NCI-H2029 treated with DMSO at 0.1 percent for 48 hours (cell line): ENCODE results near the gene ZBTB20.
"Not testable (repeated sequence)": the region's sequence is repeated elsewhere in the genome, so short reads cannot be mapped to it uniquely, and the experiment has no call there.

Source experiments
- DNase-seq: peaks from one replicate; lab custom pipeline; 2025; lab: John Stamatoyannopoulos, UW

Gene ZBTB20

GRCh38 chr3:115146418-115147328 lies at the start of gene ZBTB20:
Gene ZBTB20 (minus strand): TSS chr3:115147288.
- peak; percentile 34 for DNase-seq

GRCh38 chr3:115194476-115194875 lies 47.4 kb upstream of the ZBTB20 start:
- DNase-seq: no peak

- no peak for DNase-seq
Measured at GRCh38 chr3:115190747-115191146, 43.7 kb upstream of the ZBTB20 start.

GRCh38 chr3:115187149-115187757 lies 40.2 kb upstream of the ZBTB20 start:
- no peak for DNase-seq

- no peak for DNase-seq
Measured at GRCh38 chr3:115186351-115187148, 39.5 kb upstream of the ZBTB20 start.

GRCh38 chr3:115184859-115185572 lies 37.9 kb upstream of the ZBTB20 start:
- not testable (repeated sequence) for DNase-seq

GRCh38 chr3:115178930-115179329 lies 31.8 kb upstream of the ZBTB20 start:
- not testable (repeated sequence) for DNase-seq

GRCh38 chr3:115169808-115170207 lies 22.7 kb upstream of the ZBTB20 start:
- DNase-seq: no peak

GRCh38 chr3:115165701-115166100 lies 18.6 kb upstream of the ZBTB20 start:
- no peak for DNase-seq

- DNase-seq: no peak
Measured at GRCh38 chr3:115165266-115165665, 18.2 kb upstream of the ZBTB20 start.

GRCh38 chr3:115164374-115165221 lies 17.5 kb upstream of the ZBTB20 start:
- DNase-seq: no peak

- DNase-seq: no peak
Measured at GRCh38 chr3:115162759-115163158, 15.7 kb upstream of the ZBTB20 start.

- no peak for DNase-seq
Measured at GRCh38 chr3:115161866-115162265, 14.8 kb upstream of the ZBTB20 start.

GRCh38 chr3:115161168-115161834 lies 14.2 kb upstream of the ZBTB20 start:
- no peak for DNase-seq

GRCh38 chr3:115160295-115160694 lies 13.2 kb upstream of the ZBTB20 start:
- DNase-seq: no peak

GRCh38 chr3:115156046-115156654 lies 9.1 kb upstream of the ZBTB20 start:
- no peak for DNase-seq

GRCh38 chr3:115154611-115155010 lies 7.5 kb upstream of the ZBTB20 start:
- no peak for DNase-seq

GRCh38 chr3:115151921-115152320 lies 4.8 kb upstream of the ZBTB20 start:
- DNase-seq: no peak

- DNase-seq: peak; percentile 30
Measured at GRCh38 chr3:115148142-115148790, 1.2 kb upstream of the ZBTB20 start.
